ENCODE results near the gene MYO10.

GRCh38 chr5:16937503-16938161 lies 1.5 kb upstream of the MYO10 start:
- TF ChIP-seq CTCF (IDR thresholded peaks at IDR 0.05) (no peak), POLR2A (IDR thresholded peaks at IDR 0.05) (no peak)

All from Peyer's patch (tissue), 4 donors.